ENCODE data around the gene MYO18A.
A peak's percentile ranks its signal among the peaks of the same experiment; 100 is the strongest.
"Not testable (repeated sequence)": the region's sequence is repeated elsewhere in the genome, so short reads cannot be mapped to it uniquely, and the experiment has no call there.

Gene MYO18A

DNA sequence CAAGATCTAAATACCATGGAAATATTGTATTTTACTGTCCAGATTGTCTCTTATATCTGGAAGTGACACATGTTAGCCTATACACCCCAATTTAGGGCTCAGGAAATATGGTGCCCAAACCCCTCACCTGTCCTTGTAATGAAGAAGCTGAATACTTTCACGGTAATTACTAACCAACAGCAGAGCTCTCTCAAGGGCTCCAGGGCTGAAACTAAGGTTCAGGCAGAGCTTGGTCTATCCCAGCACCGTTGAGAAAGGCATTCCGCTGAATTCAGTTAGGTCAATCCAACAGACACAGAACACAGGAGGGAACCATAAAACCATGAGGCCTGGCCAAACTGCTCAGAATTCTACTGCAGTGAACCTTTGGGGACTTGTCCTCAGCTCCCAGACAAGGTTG, 14.9 kb downstream of the MYO18A start:
- no peak for DNase-seq

DNA sequence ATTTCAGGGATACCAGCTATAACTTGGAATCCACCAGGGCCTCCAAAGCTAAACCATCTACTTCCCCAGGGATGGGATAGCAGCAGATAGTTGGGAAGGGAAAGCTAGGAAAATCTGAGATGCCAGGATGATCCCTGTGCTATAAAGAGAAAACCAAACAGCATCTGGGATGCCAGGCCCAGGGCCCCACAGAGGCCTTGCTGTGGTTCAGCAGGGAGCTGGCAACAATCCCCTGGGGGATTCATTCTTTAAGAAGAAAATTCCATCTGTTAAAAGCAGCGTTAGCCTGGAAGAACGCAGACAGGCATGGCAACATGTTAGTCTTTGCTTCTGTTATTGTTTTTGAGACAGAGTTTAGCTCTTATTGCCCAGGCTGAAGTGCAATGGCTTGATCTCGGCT, 16.6 kb downstream of the MYO18A start:
- peak; percentile 95 for DNase-seq

- peak; percentile 89 for DNase-seq
Measured at GRCh38 chr17:29162909-29163341, 17.3 kb downstream of the MYO18A start.

GRCh38 chr17:29162082-29162908, 17.9 kb downstream of the MYO18A start:
- no peak for DNase-seq

- no peak for DNase-seq
Measured at GRCh38 chr17:29160253-29160652, 19.9 kb downstream of the MYO18A start.

DNA sequence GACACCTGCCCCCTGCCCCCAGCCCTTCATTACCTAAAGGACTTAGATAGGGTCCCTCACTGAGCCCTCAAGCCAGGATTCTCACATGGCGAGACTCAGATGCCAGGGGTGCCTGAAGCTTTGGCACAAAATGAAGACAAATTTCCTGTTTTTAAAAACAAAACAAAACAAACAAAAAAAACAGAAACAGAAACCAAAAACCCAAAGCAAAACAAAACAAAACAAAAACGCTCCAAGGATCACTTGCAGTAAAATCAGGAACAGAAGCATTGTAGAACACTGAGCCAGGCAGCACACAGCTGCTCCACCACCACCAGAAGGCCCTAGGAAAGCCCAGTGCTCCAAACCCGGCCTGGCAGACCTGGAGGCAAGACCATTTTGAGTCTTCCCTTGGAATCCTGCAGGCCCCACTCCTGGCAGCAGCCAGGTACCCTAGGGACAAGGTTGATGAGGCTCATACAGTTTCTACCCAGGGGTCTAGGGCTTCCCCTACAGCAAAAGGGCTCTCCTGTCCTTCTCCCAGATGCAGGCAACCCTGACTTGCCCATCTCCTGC, 20.8 kb downstream of the MYO18A start:
- no peak for DNase-seq

- DNase-seq, result no peak
Measured at GRCh38 chr17:29158488-29159275, 21.5 kb downstream of the MYO18A start.

DNA sequence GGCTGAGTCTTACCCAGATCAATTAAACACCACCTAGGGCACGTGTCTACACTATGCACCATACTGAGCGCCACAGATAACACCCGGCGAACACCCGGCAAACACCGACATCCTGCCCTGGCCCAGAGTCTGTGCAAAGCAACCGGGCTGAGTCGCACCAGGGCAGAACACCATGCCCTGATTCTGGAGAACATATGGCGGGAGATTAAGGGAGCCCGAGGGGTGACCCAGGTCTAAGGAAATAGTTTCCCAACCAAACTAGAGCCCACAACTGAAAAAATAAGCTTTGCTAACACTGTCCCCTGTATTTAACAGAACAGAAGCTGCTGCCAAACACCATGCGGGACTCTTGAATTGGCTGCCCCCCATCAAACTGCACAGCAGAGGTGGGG, 22.1 kb downstream of the MYO18A start:
- DNase-seq, result no peak

DNA sequence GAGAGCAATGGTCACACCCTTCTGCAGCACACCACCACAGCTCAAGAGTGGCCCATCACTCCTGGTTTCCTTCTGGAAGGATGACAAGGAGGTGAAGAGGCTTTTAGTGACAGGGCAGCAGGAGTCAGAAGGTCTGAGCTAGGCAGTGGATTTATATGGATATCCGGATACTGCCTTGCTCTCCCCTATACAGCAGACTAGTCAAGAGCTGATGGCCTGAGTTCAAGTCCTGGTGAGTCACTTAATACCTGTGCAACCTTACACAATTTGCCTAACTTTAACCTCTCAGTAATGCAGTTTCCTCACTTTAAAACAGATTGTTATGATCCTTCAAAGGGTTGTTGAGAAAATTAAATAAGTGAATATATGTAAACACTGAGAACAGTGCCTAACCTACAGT, 22.9 kb downstream of the MYO18A start:
- no peak for DNase-seq

- no peak for DNase-seq
Measured at GRCh38 chr17:29156781-29157180, 23.4 kb downstream of the MYO18A start.

DNA sequence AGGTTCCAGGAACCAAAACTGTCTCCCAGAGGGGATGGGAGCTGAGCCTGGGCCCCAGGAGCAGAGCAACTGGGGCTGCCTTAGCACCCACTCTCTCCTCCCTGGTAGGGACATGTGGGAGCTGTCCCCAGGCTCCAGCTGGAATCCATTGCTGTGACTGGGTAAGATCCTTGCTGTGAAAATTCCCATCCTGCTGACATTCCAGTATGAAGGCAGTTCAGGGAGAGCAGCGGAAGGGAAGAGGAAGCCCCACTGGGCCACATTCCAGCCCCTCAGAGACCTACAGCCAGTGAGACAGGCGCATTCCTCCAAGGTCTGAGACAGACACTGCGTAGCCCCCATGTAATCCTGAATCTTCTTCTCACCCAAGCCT, 24.2 kb downstream of the MYO18A start:
- DNase-seq, result no peak

DNA sequence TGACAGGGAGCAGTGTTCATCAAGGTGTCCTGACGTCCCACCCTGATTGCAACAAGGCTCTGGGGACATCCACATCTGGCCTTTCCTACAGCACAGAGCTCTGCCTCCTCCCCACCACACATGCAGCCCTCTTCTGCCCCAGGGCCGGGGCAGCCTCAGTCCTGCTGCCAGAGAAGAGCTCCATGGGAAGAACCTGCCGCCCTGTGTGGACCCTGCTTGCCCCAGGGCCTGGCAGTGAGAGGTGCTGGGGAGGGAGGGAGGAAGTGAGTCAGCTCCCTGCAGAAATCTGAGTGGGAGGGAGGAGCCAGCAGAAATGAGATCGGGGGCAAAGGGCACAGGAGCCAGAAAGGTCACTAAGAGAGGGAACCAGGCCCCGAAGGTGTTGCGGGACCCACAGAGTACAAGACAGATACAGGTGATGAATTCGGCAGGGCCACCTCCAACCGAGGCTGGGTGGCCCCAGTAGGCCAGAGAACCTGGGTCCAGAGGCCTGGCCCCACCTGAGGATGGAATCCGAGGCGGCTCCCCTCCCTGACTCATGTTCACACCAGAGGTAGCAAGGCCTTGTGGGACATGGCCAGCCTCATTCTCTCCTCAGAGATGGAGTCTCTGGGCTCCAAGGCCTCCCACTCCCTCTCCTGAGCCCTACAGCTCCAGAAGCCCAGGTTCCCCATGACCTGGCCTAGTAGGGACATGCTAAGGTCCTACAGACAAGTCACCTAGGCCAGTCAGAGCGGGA, 24.8 kb downstream of the MYO18A start:
- no peak for DNase-seq

DNA sequence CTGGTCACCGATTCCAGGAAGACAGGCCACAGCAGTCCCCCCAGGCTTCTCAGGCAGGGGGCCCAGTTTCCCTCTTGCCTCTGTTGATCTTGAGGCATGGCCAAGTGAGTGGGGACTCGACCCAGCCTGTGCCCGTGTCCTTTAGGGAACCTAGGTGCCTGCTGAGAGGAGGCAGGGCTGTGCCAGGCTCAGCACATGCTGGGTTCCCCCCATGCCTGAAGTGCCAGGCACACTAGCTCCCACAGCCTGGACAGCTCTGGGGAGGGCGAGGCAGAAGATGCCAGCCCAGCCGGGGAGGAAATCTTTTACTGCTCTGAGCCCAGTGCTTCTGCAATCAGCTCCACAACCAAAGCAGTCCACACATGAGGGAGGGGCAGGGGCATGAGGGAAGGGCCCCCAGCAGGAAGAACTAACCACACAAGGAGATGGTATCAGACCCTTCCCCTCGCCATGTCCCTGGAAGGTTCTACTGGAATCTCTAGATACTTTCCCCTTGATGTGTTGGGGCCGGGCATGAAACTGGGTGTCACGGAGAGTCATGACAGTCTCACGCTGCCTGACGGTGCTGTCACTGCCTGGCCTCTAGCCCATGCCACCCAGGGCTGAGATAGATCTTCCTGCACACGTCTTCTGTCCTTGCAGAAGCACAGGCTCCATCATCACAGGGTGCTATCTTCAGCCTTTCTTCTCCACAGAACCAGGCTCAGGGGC, 25.5 kb downstream of the MYO18A start:
- DNase-seq, result no peak

GRCh38 chr17:29151567-29151966, 28.6 kb downstream of the MYO18A start:
- no peak for DNase-seq

DNA sequence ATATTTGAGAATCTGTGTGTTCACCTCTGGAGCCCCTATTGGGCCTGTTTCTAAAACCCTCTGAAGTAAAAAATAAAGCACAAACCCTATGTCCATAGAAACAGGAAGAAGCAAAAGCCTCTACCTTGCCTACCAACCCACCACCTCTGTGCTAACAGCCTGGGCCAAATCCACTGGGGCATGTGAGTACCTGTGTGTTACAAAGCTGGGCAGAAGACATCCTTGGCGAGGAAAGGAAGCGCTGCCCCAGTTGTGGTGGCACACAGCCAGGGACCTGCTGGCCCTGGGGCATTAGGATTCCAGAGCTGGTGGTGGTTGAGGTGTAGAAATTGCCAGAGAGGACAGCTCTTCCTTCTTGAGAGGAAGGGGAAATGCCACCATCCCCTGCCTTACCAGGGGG, 30.0 kb downstream of the MYO18A start:
- no peak for DNase-seq

- peak; percentile 94 for DNase-seq
Measured at GRCh38 chr17:29149431-29150064, 30.6 kb downstream of the MYO18A start.

DNA sequence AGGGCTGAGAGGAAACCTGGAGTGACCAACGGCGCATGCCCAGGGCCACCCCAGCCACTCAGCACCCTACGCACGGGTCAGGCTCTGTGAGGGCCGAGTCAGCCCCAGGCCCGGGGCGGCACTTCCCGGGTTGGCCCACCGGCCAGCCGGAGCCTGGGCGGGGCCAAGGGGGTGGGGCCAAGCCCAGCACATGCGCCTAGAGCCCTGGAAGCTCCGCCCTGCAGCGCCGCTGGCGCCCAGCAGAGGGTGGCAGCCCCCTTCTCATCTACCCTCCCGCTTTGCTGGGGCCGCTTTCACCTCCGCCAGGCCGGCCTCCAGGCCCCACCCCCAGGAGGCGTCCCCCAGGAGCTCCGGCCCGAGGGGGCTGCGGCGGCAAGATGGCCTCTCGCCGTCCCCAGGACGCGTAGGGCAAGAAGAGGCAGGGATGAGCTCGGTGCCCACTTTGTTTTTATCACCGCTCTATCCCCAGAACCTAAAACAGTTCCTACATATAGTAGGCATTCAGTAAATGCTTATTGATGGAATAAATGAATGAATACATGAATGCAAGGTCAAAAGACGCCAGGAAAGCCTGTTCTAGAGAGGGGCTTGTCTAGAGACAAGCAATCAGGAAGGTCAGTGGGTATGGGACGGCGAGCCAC, 31.3 kb downstream of the MYO18A start:
- peak; percentile 92 for DNase-seq

- DNase-seq, result no peak
Measured at GRCh38 chr17:29148257-29148789, 31.9 kb downstream of the MYO18A start.

DNA sequence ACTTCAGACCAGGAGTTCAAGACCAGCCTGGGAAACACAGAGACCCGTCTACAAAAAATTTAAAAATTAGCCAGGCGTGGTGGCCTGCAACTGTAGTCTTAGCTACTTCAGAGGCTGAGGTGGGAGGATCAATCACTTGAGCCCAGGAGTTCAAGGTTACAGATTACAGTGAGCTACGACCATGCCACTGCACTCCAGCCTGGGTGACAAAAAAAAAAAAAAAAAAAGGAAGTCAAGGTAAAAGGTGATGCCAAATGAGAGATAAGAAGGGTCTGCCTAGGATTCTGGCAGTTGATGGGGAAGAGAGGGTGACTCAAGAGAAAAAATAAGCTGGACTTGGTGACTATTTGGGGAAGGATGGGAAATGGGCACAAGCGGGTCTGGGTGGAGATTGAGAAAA, 32.5 kb downstream of the MYO18A start:
- no peak for DNase-seq

DNA sequence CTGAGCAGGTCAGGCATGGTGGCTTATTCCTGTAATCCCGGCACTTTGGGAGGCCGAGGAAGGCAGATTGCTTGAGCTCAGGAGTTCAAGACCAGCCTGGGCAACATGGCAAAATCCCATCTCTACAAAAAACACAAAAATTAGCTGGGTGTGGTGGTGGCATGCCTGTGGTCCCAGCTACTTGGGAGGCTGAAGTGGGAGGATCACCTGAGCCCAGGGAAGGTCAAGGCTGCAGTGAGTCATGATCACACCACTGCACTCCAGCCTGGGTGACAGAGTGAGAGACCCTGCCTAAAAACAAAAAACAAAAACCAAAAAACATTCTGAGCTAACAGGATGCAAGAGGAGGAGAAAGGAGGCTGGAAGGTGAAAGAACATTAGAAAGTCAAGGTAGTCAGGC, 33.0 kb downstream of the MYO18A start:
- DNase-seq, result not testable (repeated sequence)

DNA sequence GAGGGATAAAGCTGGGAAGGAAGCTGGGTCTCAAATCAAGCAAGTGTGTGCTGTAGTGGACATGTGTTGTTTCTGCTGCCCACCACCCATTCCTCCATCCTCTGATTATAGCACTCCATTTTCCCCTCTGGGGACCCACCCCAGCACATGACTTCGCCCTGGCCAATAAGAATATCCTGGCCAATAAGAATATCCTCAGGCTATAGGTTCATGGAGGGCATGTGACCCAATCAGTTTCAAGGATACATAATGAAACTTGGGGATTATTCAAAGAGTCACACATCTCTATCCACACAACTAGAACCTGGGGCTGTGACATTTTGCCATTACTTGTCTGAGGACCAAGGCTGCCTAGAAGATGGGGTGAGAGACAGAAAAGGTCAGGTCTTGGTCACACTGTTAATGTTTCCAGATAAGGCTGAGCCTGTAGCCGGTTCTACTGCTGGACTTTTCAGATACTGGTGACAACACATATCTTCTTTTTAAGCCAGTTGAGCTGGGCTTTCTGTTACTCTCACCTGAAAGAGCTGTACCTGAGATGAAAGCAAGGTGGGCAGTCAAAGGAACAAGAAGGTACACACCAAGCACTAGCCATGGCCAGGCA, 33.7 kb downstream of the MYO18A start:
- no peak for DNase-seq
